ENCODE data around the gene IRGQ.

IRGQ gene

GRCh38 chr19:43546581-43546980 is 49.4 kb downstream of the IRGQ start:
- no peak for DNase-seq (ENCODE audit: low read depth in 2 of 2)

DNA sequence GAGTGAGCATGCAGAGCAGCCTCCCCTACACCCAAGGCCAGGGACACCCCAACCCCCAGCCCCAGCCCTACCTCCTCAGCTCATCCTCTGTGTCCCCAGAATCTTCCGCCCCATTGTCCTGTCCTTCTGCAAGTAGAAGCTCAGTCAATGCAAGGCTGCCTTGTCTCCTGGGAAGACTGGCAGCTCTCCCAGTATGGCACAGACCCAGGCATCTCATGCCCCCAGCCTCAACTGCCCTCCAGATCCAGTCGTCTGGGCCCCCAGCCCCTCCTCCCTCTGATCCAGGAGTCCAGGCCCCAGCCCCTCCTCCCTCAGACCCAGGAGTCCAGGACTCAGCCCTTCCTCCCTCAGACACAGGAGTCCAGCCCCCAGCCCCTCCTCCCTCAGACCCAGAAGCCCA is 50.0 kb downstream of the IRGQ start:
- DNase-seq (ENCODE audit: low read depth in 2 of 2): no peak

DNA sequence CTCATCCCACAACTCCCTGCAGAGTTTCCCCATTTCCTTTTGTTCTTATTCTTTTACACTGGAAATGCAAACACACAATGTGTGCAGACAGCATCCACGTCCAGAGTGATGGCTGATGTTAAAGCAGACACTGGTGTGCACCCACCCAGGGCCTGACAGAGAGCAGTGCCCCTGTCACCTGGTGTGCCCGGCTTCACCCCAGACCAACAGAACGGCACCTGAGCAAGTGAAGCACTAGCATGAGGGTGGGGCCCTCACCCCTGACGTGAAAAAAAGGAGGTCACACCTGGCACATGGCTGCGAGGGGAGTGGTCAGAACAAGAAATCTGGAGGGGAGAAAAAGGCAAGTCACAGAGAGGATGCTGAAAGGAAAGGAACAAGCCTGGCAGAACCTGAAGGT is 50.7 kb downstream of the IRGQ start:
- DNase-seq (ENCODE audit: low read depth in 2 of 2): no peak

- no peak for DNase-seq (ENCODE audit: low read depth in 2 of 2)
These were observed 51.9 kb downstream of the IRGQ start for GRCh38 chr19:43544077-43544476.

- no peak for DNase-seq (ENCODE audit: low read depth in 2 of 2)
These were observed 53.8 kb downstream of the IRGQ start for GRCh38 chr19:43541920-43542650.

GRCh38 chr19:43540381-43540780 is 55.6 kb downstream of the IRGQ start:
- no peak for DNase-seq (ENCODE audit: low read depth in 2 of 2)

DNA sequence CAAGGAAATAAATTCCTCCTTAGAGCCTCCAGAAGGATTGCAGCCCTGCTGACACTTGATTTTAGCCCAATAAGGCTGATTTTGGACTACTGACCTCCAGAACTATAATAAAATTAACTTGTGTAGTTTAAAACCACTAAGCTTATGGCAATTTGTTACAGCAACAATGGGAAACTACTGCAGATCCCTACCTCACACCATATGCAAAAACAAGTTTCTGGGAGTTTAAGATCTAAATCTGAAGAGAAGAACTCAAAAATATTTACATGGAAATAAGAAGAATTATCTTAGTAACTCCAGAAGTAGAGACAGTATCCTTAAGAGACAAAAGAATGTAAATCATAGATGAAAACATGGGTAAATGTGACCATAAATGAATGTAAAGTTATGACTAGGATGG is 57.0 kb downstream of the IRGQ start:
- DNase-seq (ENCODE audit: low read depth in 2 of 2): no peak

DNA sequence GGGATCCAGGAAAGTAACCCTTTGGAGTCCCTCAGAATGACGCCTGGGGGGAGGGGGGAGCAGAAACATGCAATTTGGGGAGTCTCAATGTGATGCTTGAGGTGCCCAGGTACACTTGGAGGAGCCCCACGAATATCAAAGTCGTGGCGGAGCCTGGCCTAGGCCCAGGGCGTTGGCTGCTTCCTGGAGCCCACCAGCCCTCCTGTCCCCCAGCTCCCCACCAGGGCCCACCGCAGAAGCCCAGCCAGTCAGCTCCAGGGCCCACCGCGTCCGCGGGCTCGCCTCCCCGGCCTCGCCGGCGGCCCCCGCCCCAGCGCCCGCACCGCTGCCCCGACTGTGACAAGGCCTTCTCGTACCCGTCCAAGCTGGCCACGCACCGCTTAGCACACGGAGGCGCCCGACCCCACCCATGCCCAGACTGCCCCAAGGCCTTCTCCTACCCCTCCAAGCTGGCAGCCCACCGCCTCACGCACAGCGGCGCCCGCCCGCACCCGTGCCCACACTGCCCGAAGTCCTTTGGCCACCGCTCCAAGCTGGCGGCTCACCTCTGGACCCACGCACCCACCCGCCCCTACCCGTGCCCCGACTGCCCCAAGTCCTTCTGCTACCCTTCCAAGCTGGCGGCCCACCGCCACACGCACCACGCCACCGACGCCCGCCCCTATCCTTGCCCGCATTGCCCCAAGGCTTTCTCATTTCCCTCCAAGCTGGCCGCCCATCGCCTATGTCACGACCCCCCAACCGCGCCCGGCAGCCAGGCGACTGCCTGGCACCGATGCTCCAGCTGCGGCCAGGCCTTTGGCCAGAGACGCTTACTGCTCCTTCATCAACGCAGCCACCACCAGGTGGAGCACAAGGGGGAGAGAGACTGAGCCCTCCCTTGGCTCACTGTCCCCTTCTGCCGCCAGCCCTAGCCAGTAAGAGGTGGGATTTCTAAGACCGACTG is 60.8 kb downstream of the IRGQ start:
- no peak for DNase-seq (ENCODE audit: low read depth in 2 of 2)
